Neural cell (in vitro differentiated cells): Measurements from ENCODE around the gene MYO5C. TPM values are rescaled to one million over a fixed set of nuclear protein-coding genes. Genes with fewer than 3 reads are reported as not detected.

ENCODE experiments used
- H2AFZ ChIP-seq: fragments of 200-600, 300-800 bp; sonication (generic), shearing (Covaris generic); 2 replicates; pipeline ENCODE4 v1.6.0; 2014; ENCODE audit warnings: low read depth, mild to moderate bottlenecking, antibody characterized with exemption, low read length, moderate library complexity
- H3F3A ChIP-seq: fragments of 200-600 bp; shearing (Covaris generic); 2 replicates; pipeline ENCODE4 v1.6.1; 2016; ENCODE audit warnings: mild to moderate bottlenecking, moderate library complexity, mixed read lengths, antibody characterized with exemption, low read length; ENCODE audit not compliant: insufficient read depth, poor library complexity, severe bottlenecking
- H3K27ac ChIP-seq: fragments of 200-600, 300-800 bp; sonication (generic), shearing (Covaris generic); 2 replicates; pipeline ENCODE4 v1.5.1; 2014; ENCODE audit warnings: mild to moderate bottlenecking, low read length, moderate library complexity
- H3K27me3 ChIP-seq: fragments of 300-800, 200-600 bp; sonication (generic), shearing (Covaris generic); 2 replicates; pipeline ENCODE4 v1.6.0; 2014; ENCODE audit warnings: mild to moderate bottlenecking, low read depth, low read length, moderate library complexity; ENCODE audit not compliant: insufficient read depth
- H3K36me3 ChIP-seq: fragments of 300-800, 200-600 bp; sonication (generic), shearing (Covaris generic); 2 replicates; pipeline ENCODE4 v1.5.1; 2014; ENCODE audit warnings: mild to moderate bottlenecking, antibody characterized with exemption, low read length, moderate library complexity; ENCODE audit not compliant: insufficient read depth
- H3K4me2 ChIP-seq: fragments of 300-800, 200-600 bp; sonication (generic), shearing (Covaris generic); 2 replicates; pipeline ENCODE4 v1.6.0; 2014; ENCODE audit warnings: mild to moderate bottlenecking, low read length
- H3K4me3 ChIP-seq: fragments of 300-800, 200-600 bp; sonication (generic), shearing (Covaris generic); 2 replicates; pipeline ENCODE4 v1.5.1; 2014; ENCODE audit warnings: mild to moderate bottlenecking, low read length, moderate library complexity
- H3K79me2 ChIP-seq: fragments of 200-600 bp; shearing (Covaris generic); replicated peaks from 2 replicates; pipeline ENCODE4 v1.6.0; 2014; ENCODE audit warnings: mild to moderate bottlenecking, low read length, moderate library complexity; ENCODE audit not compliant: insufficient read depth
- H3K9ac ChIP-seq: fragments of 300-800, 200-600 bp; sonication (generic), shearing (Covaris generic); 2 replicates; pipeline ENCODE4 v1.6.1; 2016; ENCODE audit warnings: mild to moderate bottlenecking, low read length, mixed read lengths
- H3K9me2 ChIP-seq: fragments of 200-600 bp; shearing (Covaris generic); 2 replicates; pipeline ENCODE4 v1.6.1; 2016; ENCODE audit warnings: mild to moderate bottlenecking, low read length, mixed read lengths; ENCODE audit not compliant: insufficient read depth
- H3K9me3 ChIP-seq: fragments of 200-600, 300-800 bp; sonication (generic), shearing (Covaris generic); 2 replicates; pipeline ENCODE4 v1.6.1; 2016; ENCODE audit warnings: mild to moderate bottlenecking, mixed run types, low read length, moderate library complexity, mixed read lengths
- H4K20me1 ChIP-seq: fragments of 200-600 bp; shearing (Covaris generic); 2 replicates; pipeline ENCODE4 v1.6.1; 2016; ENCODE audit warnings: mild to moderate bottlenecking, mixed run types; ENCODE audit not compliant: insufficient read depth
- CTCF ChIP-seq: fragments of 450-650 bp; IDR thresholded peaks from 2 replicates; pipeline ENCODE4 v1.5.1; 2014; ENCODE audit warnings: antibody characterized with exemption, mild to moderate bottlenecking, moderate library complexity; ENCODE audit not compliant: poor library complexity, severe bottlenecking
- EP300 ChIP-seq: fragments of 450-650 bp; conservative IDR thresholded peaks from 2 replicates; pipeline ENCODE4 v1.6.1; 2014; ENCODE audit warnings: antibody characterized with exemption, mild to moderate bottlenecking, moderate library complexity; ENCODE audit not compliant: poor library complexity, severe bottlenecking
- EZH2 ChIP-seq: fragments of 200-600, 300-800 bp; shearing (Covaris generic), sonication (generic); IDR thresholded peaks from 2 replicates; pipeline ENCODE4 v1.6.1; 2014; ENCODE audit warnings: antibody characterized with exemption, low read length, borderline replicate concordance, mild to moderate bottlenecking; ENCODE audit not compliant: insufficient read depth, poor library complexity, severe bottlenecking
- MXI1 ChIP-seq: fragments of 450-650 bp; conservative IDR thresholded peaks from 2 replicates; pipeline ENCODE4 v1.6.1; 2014; ENCODE audit warnings: antibody characterized with exemption, mild to moderate bottlenecking; ENCODE audit not compliant: poor library complexity, severe bottlenecking
- POLR2AphosphoS5 ChIP-seq: IDR thresholded peaks from 2 replicates; pipeline ENCODE4 v1.6.1; 2012
- RAD21 ChIP-seq: fragments of 450-650 bp; conservative IDR thresholded peaks from 2 replicates; pipeline ENCODE4 v1.6.1; 2014; ENCODE audit warnings: antibody characterized with exemption, mild to moderate bottlenecking, moderate library complexity
- SMC3 ChIP-seq: fragments of 450-650 bp; conservative IDR thresholded peaks from 2 replicates; pipeline ENCODE4 v1.6.1; 2014; ENCODE audit warnings: antibody characterized with exemption, mild to moderate bottlenecking, moderate library complexity; ENCODE audit not compliant: poor library complexity
- TAF1 ChIP-seq: IDR thresholded peaks from 2 replicates; pipeline ENCODE4 v1.6.1; 2012; ENCODE audit warnings: low read depth
- polyA plus RNA-seq: library from polyadenylated mRNA; depleted of rRNA; stranded (reverse); fragments of >200 nt; gene quantifications from 2 replicates; pipeline ENCODE4 v1.2.3, GENCODE V29; 2014
- TF ChIP-seq, protein P1 (sequence below): IDR thresholded peaks from 2 replicates; pipeline ENCODE4 v1.6.1; 2012; ENCODE audit warnings: borderline replicate concordance

MYO5C gene
- polyA plus RNA-seq, 1 donor from 2014 or later: 0.77 TPM

GRCh38 chr15:52186651-52187486, 108.7 kb downstream of the MYO5C start:
- Histone ChIP-seq H2AFZ (no peak overlapping the region), H3K9me2 (no peaks in the 10 kb centered on the region), H4K20me1 (no peaks in the 10 kb centered on the region)

DNA sequence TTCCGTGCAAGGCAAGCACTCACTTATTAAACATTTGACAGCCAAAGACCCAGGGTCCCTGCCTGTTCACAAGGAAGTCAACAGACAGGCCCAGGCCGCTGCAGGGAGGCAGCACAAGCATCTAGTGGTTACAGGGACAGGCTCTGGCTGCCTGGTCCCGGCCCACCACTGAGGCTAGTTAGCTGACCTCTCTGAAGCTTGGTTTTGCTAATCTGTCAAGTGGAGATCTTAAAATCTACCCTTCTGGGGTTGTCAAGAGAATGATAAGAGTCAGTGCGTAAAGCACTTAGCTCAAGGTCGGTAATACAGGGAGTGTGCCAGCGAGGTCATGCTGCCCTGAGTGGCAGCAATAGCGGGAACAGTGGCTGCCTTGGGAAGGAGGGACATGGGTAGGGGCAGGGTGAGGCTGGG, 110.4 kb downstream of the MYO5C start:
- no peak overlapping the region for H3K4me3 ChIP-seq
- no peak overlapping the region for H2AFZ ChIP-seq
- no peaks in the 10 kb centered on the region for H3K27me3 ChIP-seq
- no peak overlapping the region for H3K9ac ChIP-seq
- no peak overlapping the region for H3K4me2 ChIP-seq
- H3K36me3 ChIP-seq: no peaks in the 10 kb centered on the region
- H3F3A ChIP-seq: no peaks in the 10 kb centered on the region
- TF ChIP-seq CTCF: no peak
- TF ChIP-seq TAF1: no peak
- no peak for TF ChIP-seq EP300
- TF ChIP-seq EZH2: no peak
- TF ChIP-seq RAD21: no peak
- no peaks in the 10 kb centered on the region for H3K9me3 ChIP-seq
- no peaks in the 10 kb centered on the region for H4K20me1 ChIP-seq
- H3K27ac ChIP-seq: no peak overlapping the region
- H3K79me2 ChIP-seq: no peaks in the 10 kb centered on the region
- H3K9me2 ChIP-seq: no peaks in the 10 kb centered on the region

More at GRCh38 chr15:52186651-52187486, 108.7 kb downstream of the MYO5C start:
- Histone ChIP-seq H3K4me3 (no peak overlapping the region), H3K36me3 (no peaks in the 10 kb centered on the region), H3K79me2 (no peaks in the 10 kb centered on the region), H3K27me3 (no peaks in the 10 kb centered on the region), H3K4me2 (no peak overlapping the region), H3F3A (no peaks in the 10 kb centered on the region), H3K9me3 (no peaks in the 10 kb centered on the region), H3K27ac (no peak overlapping the region), H3K9ac (no peak overlapping the region)
- TF ChIP-seq EP300 (no peak), CTCF (no peak), POLR2AphosphoS5 (no peak), RAD21 (no peak), MXI1 (no peak), SMC3 (no peak), EZH2 (no peak), TAF1 (no peak)
- TF ChIP-seq, protein P1, sequence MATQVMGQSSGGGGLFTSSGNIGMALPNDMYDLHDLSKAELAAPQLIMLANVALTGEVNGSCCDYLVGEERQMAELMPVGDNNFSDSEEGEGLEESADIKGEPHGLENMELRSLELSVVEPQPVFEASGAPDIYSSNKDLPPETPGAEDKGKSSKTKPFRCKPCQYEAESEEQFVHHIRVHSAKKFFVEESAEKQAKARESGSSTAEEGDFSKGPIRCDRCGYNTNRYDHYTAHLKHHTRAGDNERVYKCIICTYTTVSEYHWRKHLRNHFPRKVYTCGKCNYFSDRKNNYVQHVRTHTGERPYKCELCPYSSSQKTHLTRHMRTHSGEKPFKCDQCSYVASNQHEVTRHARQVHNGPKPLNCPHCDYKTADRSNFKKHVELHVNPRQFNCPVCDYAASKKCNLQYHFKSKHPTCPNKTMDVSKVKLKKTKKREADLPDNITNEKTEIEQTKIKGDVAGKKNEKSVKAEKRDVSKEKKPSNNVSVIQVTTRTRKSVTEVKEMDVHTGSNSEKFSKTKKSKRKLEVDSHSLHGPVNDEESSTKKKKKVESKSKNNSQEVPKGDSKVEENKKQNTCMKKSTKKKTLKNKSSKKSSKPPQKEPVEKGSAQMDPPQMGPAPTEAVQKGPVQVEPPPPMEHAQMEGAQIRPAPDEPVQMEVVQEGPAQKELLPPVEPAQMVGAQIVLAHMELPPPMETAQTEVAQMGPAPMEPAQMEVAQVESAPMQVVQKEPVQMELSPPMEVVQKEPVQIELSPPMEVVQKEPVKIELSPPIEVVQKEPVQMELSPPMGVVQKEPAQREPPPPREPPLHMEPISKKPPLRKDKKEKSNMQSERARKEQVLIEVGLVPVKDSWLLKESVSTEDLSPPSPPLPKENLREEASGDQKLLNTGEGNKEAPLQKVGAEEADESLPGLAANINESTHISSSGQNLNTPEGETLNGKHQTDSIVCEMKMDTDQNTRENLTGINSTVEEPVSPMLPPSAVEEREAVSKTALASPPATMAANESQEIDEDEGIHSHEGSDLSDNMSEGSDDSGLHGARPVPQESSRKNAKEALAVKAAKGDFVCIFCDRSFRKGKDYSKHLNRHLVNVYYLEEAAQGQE: no peak
